Measurements from ENCODE around the gene ZNF653.

Gene ZNF653

GRCh38 chr19:11451871-11452619 lies 53.6 kb downstream of the ZNF653 start:
- no peak for TF ChIP-seq CTCF (IDR thresholded peaks at IDR 0.05; ENCODE audit: borderline replicate concordance, insufficient read depth, low read depth, low read length)
- peak overlapping the region; percentile 54 for H3K4me3 ChIP-seq (ENCODE audit: low read depth, low read length)

DNA sequence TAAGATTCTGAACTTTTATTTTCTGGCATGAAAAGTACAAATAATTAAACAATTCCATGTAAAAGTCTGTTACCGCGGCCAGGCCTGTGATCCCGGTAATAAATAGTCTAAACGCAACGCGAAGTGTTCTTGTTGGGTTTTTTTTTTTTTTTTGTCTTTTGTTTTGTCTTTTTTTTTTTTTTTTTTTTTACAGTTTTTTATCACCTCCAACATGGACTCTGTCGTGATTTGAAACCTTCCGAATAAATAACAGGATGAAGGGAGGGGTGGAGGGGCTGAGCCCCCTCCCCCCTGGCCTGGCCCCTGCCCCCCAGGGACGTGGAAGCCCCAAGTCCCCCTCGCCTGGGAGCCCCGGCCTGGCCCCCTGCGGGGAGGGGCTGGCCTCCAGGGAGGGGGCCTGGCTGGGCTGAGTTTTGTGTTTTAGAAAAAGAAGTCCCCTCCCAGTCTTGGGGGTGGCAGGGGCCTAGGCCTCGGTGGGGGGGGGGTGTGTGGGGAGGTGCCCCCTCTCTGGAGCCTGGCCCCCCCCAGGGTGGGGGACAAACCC lies 54.2 kb downstream of the ZNF653 start:
- TF ChIP-seq CTCF (IDR thresholded peaks at IDR 0.05; ENCODE audit: borderline replicate concordance, insufficient read depth, low read depth, low read length): no peak
- no peak overlapping the region for H3K4me3 ChIP-seq (ENCODE audit: low read depth, low read length)

DNA sequence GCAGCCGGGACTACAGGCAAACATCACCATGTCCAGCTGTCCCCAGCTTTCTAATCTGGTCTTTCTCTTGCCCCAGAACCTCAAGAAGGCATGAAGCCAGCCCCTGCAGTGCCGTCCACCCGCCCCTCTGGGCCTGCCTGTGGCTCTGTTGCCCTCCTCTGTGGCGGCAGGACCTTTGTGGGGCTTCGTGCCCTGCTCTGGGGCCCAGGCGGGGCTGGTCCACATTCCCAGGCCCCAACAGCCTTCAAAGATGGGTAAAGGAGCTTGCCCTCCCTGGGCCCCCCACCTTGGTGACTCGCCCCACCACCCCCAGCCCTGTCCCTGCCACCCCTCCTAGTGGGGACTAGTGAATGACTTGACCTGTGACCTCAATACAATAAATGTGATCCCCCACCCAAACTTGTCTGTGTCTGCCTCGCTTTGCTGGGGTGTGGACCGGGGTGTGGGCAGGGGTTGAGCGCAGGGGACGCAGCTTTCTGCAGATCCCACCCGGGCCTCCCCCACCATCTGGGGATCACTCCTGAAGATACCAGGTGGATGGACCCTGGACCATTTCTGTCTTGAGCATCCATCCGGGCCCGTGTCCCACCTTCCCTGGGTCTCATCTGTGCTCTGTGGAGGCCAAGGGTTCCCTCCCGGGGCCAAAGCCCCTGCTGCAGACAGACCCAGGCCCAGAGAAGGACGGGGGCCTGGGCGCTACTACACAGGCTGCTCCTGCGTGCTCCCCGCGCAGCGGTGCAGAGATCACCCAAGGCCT lies 54.9 kb downstream of the ZNF653 start:
- TF ChIP-seq CTCF (IDR thresholded peaks at IDR 0.05; ENCODE audit: borderline replicate concordance, insufficient read depth, low read depth, low read length): no peak
- no peak overlapping the region for H3K4me3 ChIP-seq (ENCODE audit: low read depth, low read length)

GRCh38 chr19:11448923-11449554 lies 56.6 kb downstream of the ZNF653 start:
- no peak for TF ChIP-seq CTCF (IDR thresholded peaks at IDR 0.05; ENCODE audit: borderline replicate concordance, insufficient read depth, low read depth, low read length)
- H3K4me3 ChIP-seq (ENCODE audit: low read depth, low read length): no peak overlapping the region

DNA sequence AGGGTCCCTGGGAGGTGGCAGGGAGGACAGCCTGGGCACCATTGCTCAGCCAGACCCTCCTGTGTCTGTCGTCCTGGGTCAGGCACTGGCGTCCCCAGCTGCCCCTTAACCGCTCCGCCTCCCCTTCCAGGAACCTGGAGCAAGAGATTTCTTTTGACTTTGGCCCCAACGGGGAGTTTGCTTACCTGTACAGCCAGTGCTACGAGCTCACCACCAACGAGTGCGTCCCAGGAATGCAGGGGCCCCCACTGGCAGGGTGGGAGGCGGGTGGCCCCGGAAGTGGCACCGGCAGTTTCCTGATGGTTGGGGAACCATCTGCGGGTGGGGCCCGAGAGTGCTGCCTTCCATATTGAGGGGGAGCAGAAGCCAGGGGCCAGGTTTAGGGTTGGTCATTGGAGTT lies 57.2 kb downstream of the ZNF653 start:
- TF ChIP-seq CTCF (IDR thresholded peaks at IDR 0.05; ENCODE audit: borderline replicate concordance, insufficient read depth, low read depth, low read length): no peak
- H3K4me3 ChIP-seq (ENCODE audit: low read depth, low read length): no peak overlapping the region

DNA sequence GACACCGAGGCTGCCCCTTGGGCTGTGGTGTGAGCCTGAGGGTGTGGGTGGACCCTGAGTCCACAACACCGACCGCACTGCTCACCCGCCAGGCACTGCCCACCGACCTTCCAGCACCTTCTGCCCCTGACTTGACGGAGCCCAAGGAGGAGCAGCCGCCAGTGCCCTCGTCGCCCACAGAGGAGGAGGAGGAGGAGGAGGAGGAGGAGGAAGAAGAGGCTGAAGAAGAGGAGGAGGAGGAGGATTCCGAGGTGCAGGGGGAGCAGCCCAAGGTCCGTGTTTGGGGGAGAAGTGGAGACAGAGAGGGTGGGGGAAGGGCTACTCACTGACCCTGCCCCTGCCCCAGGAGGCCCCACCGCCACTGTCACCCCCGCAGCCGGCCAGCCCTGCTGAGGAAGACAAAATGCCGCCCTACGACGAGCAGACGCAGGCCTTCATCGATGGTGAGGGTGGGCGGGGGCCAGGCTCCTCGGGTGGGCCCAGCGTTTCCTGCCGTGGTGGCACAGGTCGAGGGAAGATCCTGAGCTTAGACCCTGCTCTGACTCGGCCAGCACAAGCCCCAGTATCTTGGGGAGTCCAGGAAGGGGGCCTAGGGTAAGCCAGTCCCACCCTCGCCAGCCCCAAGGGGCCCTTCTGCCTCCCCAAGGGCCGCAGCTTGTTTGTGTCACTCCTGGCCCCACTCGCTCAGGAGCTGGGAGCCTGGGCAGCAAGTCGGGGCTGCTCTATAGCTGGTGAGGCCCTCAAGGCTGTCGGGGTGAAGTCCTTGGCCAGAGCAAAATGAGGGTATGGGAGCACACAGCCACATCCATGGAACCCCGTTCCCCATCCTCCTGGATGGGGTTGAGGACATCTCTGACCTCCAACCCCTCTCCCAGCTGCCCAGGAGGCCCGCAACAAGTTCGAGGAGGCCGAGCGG lies 58.0 kb downstream of the ZNF653 start:
- no peak for TF ChIP-seq CTCF (IDR thresholded peaks at IDR 0.05; ENCODE audit: borderline replicate concordance, insufficient read depth, low read depth, low read length)
- no peak overlapping the region for H3K4me3 ChIP-seq (ENCODE audit: low read depth, low read length)

All from GM12875 (cell line).